GM12878 (cell line): Measurements from ENCODE around the gene CHKA. TPM values are rescaled to one million over a fixed set of nuclear protein-coding genes. Genes with fewer than 3 reads are reported as not detected.

Experiments used
- ATAC-seq: fragments of 200-7000 bp; cut with Tn5 transposase; 3 replicates; pipeline ENCODE4 v1.9.1; 2020; ENCODE audit warnings: mild to moderate bottlenecking, moderate library complexity
- BruUV-seq: library from RNA; stranded (reverse); fragments of 400-500 nt; replicated peaks from 2 replicates; lab custom pipeline; 2021; lab: Mats Ljungman, UMichigan
- CTCF ChIA-PET: fragments of 300-600 bp; sonication (Branson Sonifier 250); formaldehyde crosslinking; extraction: SDS; loops from one replicate; lab custom pipeline; 2021; ENCODE audit warnings: inconsistent platforms; lab: Yijun Ruan, JAX
- POLR2A ChIA-PET: fragments of 350-600 bp; formaldehyde crosslinking; extraction: SDS; loops from one replicate; lab custom pipeline; 2021; ENCODE audit warnings: inconsistent platforms; lab: Charles Lee
- RAD21 ChIA-PET: fragments of 300-600 bp; sonication (Branson Sonifier 250); formaldehyde crosslinking; loops from one replicate; lab custom pipeline; 2023; ENCODE audit warnings: antibody characterized with exemption; ENCODE audit not compliant: unreplicated experiment; lab: Charles Lee
- SMC1A ChIA-PET: fragments of 300-600 bp; sonication (Branson Sonifier 250); formaldehyde crosslinking; loops from one replicate; lab custom pipeline; 2023; ENCODE audit not compliant: unreplicated experiment, uncharacterized antibody; lab: Charles Lee
- DNase-seq: peaks from one replicate; pipeline ENCODE4 v3.0.0-alpha.2; 2011; ENCODE audit warnings: low read depth, low spot score
- FAIRE-seq: peaks from 3 replicates; lab custom pipeline; 2011; peaks lifted over from hg19 to GRCh38; lab: Jason Lieb, UNC
- H2AFZ ChIP-seq: 2 replicates; pipeline ENCODE4 v1.6.0; 2011; ENCODE audit warnings: low read depth, low read length, control low read depth; ENCODE audit not compliant: control insufficient read depth
- H3K27ac ChIP-seq: 2 replicates; pipeline ENCODE4 v1.5.1; 2011; ENCODE audit warnings: control low read depth; ENCODE audit not compliant: control insufficient read depth, insufficient read depth
- H3K27me3 ChIP-seq, 2 experiments: replicated peaks in 1 of 2; 2 replicates each; pipeline versions ENCODE4 v1.6.0 to v1.6.1; 2011; ENCODE audit warnings: low read length in 1 of 2; ENCODE audit not compliant: control insufficient read depth in 2 of 2, insufficient read depth in 2 of 2
- H3K36me3 ChIP-seq, 2 experiments: 2 replicates each; pipeline ENCODE4 v1.5.1; 2011; ENCODE audit warnings: low read length in 1 of 2; ENCODE audit not compliant: control insufficient read depth in 2 of 2, insufficient read depth in 2 of 2
- H3K4me1 ChIP-seq: 2 replicates; pipeline ENCODE4 v1.6.1; 2011; ENCODE audit warnings: mild to moderate bottlenecking, low read length, moderate library complexity, mixed read lengths; ENCODE audit not compliant: control insufficient read depth, insufficient read depth
- H3K4me2 ChIP-seq: 2 replicates; pipeline ENCODE4 v1.6.0; 2011; ENCODE audit warnings: control low read depth; ENCODE audit not compliant: control insufficient read depth, insufficient read depth
- H3K4me3 ChIP-seq: fragments of 200-600 bp; sonication (generic); 2 replicates; pipeline ENCODE4 v1.5.1; 2016
- H3K79me2 ChIP-seq: 2 replicates; pipeline ENCODE4 v1.6.0; 2011; ENCODE audit warnings: low read length; ENCODE audit not compliant: control insufficient read depth, insufficient read depth
- H3K9ac ChIP-seq: 2 replicates; pipeline ENCODE4 v1.8.0; 2011; ENCODE audit warnings: low read length, control low read depth, mixed read lengths; ENCODE audit not compliant: control insufficient read depth, insufficient read depth
- H3K9me3 ChIP-seq: replicated peaks from 3 replicates; pipeline ENCODE4 v1.5.1; 2011; ENCODE audit warnings: mild to moderate bottlenecking, low read length; ENCODE audit not compliant: control insufficient read depth, insufficient read depth
- H4K20me1 ChIP-seq: 2 replicates; pipeline ENCODE4 v1.6.0; 2011; ENCODE audit not compliant: control insufficient read depth, insufficient read depth
- ASH2L ChIP-seq: fragments of 300-600, 200-600 bp; sonication (generic); IDR thresholded peaks from 2 replicates; pipeline ENCODE4 v1.6.1; 2017; ENCODE audit warnings: low read depth, mild to moderate bottlenecking, borderline replicate concordance
- CHD2 ChIP-seq: IDR thresholded peaks from 2 replicates; pipeline ENCODE4 v1.6.1; 2011; ENCODE audit warnings: low read depth, low read length, improper control_type of control experiment, borderline replicate concordance
- KDM1A ChIP-seq: fragments of 200-600 bp; sonication (generic); IDR thresholded peaks from 2 replicates; pipeline ENCODE4 v1.6.1; 2016; ENCODE audit warnings: borderline replicate concordance
- MEF2A ChIP-seq: IDR thresholded peaks from 2 replicates; pipeline ENCODE4 v1.6.1; 2011; ENCODE audit warnings: low read depth, mild to moderate bottlenecking, low read length, moderate library complexity; ENCODE audit not compliant: insufficient read depth
- WGBS: methylation state at CpG from one replicate; pipeline ENCODE4 v1.1.6; 2016; ENCODE audit warnings: low lambda C conversion rate; ENCODE audit not compliant: insufficient replicate concordance, insufficient coverage; ENCODE audit errors: missing lambda C conversion rate; 5-methylcytosine and 5-hydroxymethylcytosine counted together
- in situ Hi-C: fragments of 300-500 bp; cut with MboI; formaldehyde crosslinking; loops from 9 replicates; pipeline ENCODE4 v1.14.3; 2018; ENCODE audit warnings: mixed read lengths
- intact Hi-C: fragments of 100-400 bp; cut with micrococcal nuclease; formaldehyde crosslinking; loops from one replicate; pipeline ENCODE4 v1.14.2; 2022; ENCODE audit not compliant: unreplicated experiment
- polyA plus RNA-seq, 11 experiments: library from polyadenylated mRNA; depleted of rRNA in 4 of 11; unstranded in 6 of 11; stranded (reverse) in 5 of 11; fragments of >200 nt; fragmentation: Nextera tagmentation in 4 of 11; fragmentation: Illumina TruSeq in 1 of 11; extraction: Ambion mirVana in 4 of 11; extraction: Trizol in 1 of 11; gene quantifications; 1 replicate in 1 of 11; 2 replicates in 10 of 11; pipeline versions ENCODE4 v1.2.1 to v1.2.3, GENCODE V29; 2011 to 2016; ENCODE audit warnings: inconsistent platforms in 2 of 11, missing spikeins in 2 of 11, low read depth in 1 of 11
- total RNA-seq, 4 experiments: library from RNA; depleted of rRNA in 3 of 4; stranded (reverse); fragments of >200 nt in 3 of 4; fragmentation: Illumina TruSeq in 1 of 4; extraction: Trizol in 1 of 4; gene quantifications; 2 replicates each; pipeline versions ENCODE4 v1.2.1 to v1.2.3, GENCODE V29; 2013 to 2021
- TF ChIP-seq, protein P1 (sequence below): IDR thresholded peaks from 2 replicates; pipeline ENCODE4 v1.6.1; 2012; ENCODE audit warnings: low read depth, low read length, improper control_type of control experiment
- TF ChIP-seq, protein P2 (sequence below): fragments of 450-650 bp; formaldehyde crosslinking; IDR thresholded peaks from 2 replicates; pipeline ENCODE4 v1.4.0; 2020; ENCODE audit warnings: mild to moderate bottlenecking, moderate library complexity
- TF ChIP-seq, protein P3 (sequence below): IDR thresholded peaks from 2 replicates; pipeline ENCODE4 v1.6.1; 2011; ENCODE audit warnings: borderline replicate concordance, low read depth, mild to moderate bottlenecking, moderate library complexity, mixed read lengths, low read length; ENCODE audit not compliant: insufficient read depth; ENCODE audit errors: extremely low read length

Gene CHKA
- total and polyA plus RNA-seq, 10 of the 15 experiments (the other 5 are each of a cell fraction or from before 2014, with no cell fraction given), result 5.2 to 29.2 (median 21.2) TPM

- H3K36me3 ChIP-seq, result no peaks in the 10 kb centered on the region
- H3K9ac ChIP-seq, result no peak overlapping the region
- no peaks in the 10 kb centered on the region for H4K20me1 ChIP-seq
- no peak overlapping the region for H3K4me2 ChIP-seq
- CTCF ChIA-PET, result interaction anchor here (3.0 to 4.6 kb wide), 3 partner anchors 194 to 286 kb away, joined by 10 to 57 read pairs (median 25); no protein-coding TSS in a partner anchor
- SMC1A ChIA-PET, result interaction anchor here (0.8 to 1.6 kb wide), 3 partner anchors 26 to 200 kb away, joined by 3 read pairs; no protein-coding TSS in a partner anchor
- no peak for DNase-seq
- no peak for ATAC-seq
- TF ChIP-seq CHD2, result no peak
- no peak for TF ChIP-seq MEF2A
- TF ChIP-seq, protein P1, sequence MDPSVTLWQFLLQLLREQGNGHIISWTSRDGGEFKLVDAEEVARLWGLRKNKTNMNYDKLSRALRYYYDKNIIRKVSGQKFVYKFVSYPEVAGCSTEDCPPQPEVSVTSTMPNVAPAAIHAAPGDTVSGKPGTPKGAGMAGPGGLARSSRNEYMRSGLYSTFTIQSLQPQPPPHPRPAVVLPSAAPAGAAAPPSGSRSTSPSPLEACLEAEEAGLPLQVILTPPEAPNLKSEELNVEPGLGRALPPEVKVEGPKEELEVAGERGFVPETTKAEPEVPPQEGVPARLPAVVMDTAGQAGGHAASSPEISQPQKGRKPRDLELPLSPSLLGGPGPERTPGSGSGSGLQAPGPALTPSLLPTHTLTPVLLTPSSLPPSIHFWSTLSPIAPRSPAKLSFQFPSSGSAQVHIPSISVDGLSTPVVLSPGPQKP, result no peak
- no peak for TF ChIP-seq ASH2L
- TF ChIP-seq, protein P2, sequence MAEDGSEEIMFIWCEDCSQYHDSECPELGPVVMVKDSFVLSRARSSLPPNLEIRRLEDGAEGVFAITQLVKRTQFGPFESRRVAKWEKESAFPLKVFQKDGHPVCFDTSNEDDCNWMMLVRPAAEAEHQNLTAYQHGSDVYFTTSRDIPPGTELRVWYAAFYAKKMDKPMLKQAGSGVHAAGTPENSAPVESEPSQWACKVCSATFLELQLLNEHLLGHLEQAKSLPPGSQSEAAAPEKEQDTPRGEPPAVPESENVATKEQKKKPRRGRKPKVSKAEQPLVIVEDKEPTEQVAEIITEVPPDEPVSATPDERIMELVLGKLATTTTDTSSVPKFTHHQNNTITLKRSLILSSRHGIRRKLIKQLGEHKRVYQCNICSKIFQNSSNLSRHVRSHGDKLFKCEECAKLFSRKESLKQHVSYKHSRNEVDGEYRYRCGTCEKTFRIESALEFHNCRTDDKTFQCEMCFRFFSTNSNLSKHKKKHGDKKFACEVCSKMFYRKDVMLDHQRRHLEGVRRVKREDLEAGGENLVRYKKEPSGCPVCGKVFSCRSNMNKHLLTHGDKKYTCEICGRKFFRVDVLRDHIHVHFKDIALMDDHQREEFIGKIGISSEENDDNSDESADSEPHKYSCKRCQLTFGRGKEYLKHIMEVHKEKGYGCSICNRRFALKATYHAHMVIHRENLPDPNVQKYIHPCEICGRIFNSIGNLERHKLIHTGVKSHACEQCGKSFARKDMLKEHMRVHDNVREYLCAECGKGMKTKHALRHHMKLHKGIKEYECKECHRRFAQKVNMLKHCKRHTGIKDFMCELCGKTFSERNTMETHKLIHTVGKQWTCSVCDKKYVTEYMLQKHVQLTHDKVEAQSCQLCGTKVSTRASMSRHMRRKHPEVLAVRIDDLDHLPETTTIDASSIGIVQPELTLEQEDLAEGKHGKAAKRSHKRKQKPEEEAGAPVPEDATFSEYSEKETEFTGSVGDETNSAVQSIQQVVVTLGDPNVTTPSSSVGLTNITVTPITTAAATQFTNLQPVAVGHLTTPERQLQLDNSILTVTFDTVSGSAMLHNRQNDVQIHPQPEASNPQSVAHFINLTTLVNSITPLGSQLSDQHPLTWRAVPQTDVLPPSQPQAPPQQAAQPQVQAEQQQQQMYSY, result no peak
- no peak for TF ChIP-seq KDM1A
- TF ChIP-seq, protein P3, sequence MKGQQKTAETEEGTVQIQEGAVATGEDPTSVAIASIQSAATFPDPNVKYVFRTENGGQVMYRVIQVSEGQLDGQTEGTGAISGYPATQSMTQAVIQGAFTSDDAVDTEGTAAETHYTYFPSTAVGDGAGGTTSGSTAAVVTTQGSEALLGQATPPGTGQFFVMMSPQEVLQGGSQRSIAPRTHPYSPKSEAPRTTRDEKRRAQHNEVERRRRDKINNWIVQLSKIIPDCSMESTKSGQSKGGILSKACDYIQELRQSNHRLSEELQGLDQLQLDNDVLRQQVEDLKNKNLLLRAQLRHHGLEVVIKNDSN, result no peak
- TF ChIP-seq, all 136 proteins: peak for 0
- RAD21 ChIA-PET, result interaction anchor here (1.0 to 1.7 kb wide), 2 partner anchors 8 to 17 kb away, joined by 3 to 5 read pairs; no protein-coding TSS in a partner anchor
- POLR2A ChIA-PET, result interaction anchor here (0.5 to 0.7 kb wide), 2 partner anchors 191 to 198 kb away, joined by 3 read pairs; no protein-coding TSS in a partner anchor
- WGBS, result 57% methylated on average over 16 of the region's 16 CpGs
- in situ Hi-C loops, result no loop called here
- no peak for FAIRE-seq
- Histone ChIP-seq H3K79me2 (no peaks in the 10 kb centered on the region), H3K27me3 (no peaks in the 10 kb centered on the region), H3K4me3 (no peak overlapping the region), H3K27ac (no peak overlapping the region), H3K9me3 (no peaks in the 10 kb centered on the region), H2AFZ (no peak overlapping the region), H3K4me1 (peaks cover 19% of the 10 kb centered on the region)
- intact Hi-C loops, result no loop called here
- no TSS peak for BruUV-seq
Observed at GRCh38 chr11:68011051-68011943, 109.9 kb downstream of the CHKA start.
